ENCODE results near the gene LSP1.
A peak's percentile ranks its signal among the peaks of the same experiment; 100 is the strongest.

The LSP1 gene

GRCh38 chr11:1848640-1849430 is 4.0 kb upstream of the LSP1 start:
- DNase-seq (ENCODE audit: low spot score), result no peak

GRCh38 chr11:1851468-1852180 is 1.3 kb upstream of the LSP1 start:
- DNase-seq (ENCODE audit: low spot score), result no peak

- peak; percentile 69 for DNase-seq (ENCODE audit: low spot score)
These were observed 510 bp upstream of the LSP1 start for GRCh38 chr11:1852271-1852876.

- DNase-seq (ENCODE audit: low spot score), result peak; percentile 46
These were observed 670 bp downstream of the LSP1 start for GRCh38 chr11:1853376-1854131.

GRCh38 chr11:1854132-1854948 is 1.5 kb downstream of the LSP1 start:
- peak; percentile 57 for DNase-seq (ENCODE audit: low spot score)

- DNase-seq (ENCODE audit: low spot score), result peak; percentile 34
These were observed 2.3 kb downstream of the LSP1 start for GRCh38 chr11:1854949-1855885.

- no peak for DNase-seq (ENCODE audit: low spot score)
These were observed 3.0 kb downstream of the LSP1 start for GRCh38 chr11:1855886-1856265.

- no peak for DNase-seq (ENCODE audit: low spot score)
These were observed 3.6 kb downstream of the LSP1 start for GRCh38 chr11:1856306-1857005.

- no peak for DNase-seq (ENCODE audit: low spot score)
These were observed 4.2 kb downstream of the LSP1 start for GRCh38 chr11:1857064-1857463.

- no peak for DNase-seq (ENCODE audit: low spot score)
These were observed 5.3 kb downstream of the LSP1 start for GRCh38 chr11:1858154-1858553.

- no peak for DNase-seq (ENCODE audit: low spot score)
These were observed 5.7 kb downstream of the LSP1 start for GRCh38 chr11:1858576-1858975.

- DNase-seq (ENCODE audit: low spot score), result no peak
These were observed 6.1 kb downstream of the LSP1 start for GRCh38 chr11:1859004-1859403.

- no peak for DNase-seq (ENCODE audit: low spot score)
These were observed 7.2 kb downstream of the LSP1 start for GRCh38 chr11:1860108-1860507.

GRCh38 chr11:1861435-1862411 is 8.8 kb downstream of the LSP1 start:
- no peak for DNase-seq (ENCODE audit: low spot score)

GRCh38 chr11:1862588-1863351 is 9.9 kb downstream of the LSP1 start:
- no peak for DNase-seq (ENCODE audit: low spot score)

GRCh38 chr11:1863352-1864216 is 10.7 kb downstream of the LSP1 start:
- DNase-seq (ENCODE audit: low spot score), result no peak

- no peak for DNase-seq (ENCODE audit: low spot score)
These were observed 11.3 kb downstream of the LSP1 start for GRCh38 chr11:1864231-1864630.
